ENCODE measurements around the gene SEMA4D.

DNA sequence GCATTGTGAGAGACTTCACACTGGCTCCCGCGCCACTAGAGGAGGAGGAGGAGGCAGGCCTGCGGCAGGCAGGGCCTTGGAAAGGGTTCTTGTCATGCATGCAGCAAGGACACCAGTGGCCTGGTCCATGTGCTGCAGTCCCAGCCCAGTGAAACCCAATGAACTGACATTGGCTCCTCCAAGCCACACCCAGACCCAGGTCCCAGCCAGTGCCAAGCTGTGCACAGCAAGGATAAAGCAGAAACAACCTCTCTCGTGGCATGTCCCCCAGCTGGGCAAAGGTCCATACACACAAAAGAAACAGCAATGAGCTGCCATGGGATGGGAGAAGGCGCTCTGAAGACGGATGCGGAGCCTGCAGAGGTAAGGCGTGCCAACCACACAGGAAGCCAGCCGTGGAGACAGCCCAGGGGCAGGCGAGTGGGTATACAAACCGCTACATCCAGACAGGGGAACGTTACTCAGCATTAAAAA, 89.2 kb downstream of the SEMA4D start:
- TF ChIP-seq, protein P1, sequence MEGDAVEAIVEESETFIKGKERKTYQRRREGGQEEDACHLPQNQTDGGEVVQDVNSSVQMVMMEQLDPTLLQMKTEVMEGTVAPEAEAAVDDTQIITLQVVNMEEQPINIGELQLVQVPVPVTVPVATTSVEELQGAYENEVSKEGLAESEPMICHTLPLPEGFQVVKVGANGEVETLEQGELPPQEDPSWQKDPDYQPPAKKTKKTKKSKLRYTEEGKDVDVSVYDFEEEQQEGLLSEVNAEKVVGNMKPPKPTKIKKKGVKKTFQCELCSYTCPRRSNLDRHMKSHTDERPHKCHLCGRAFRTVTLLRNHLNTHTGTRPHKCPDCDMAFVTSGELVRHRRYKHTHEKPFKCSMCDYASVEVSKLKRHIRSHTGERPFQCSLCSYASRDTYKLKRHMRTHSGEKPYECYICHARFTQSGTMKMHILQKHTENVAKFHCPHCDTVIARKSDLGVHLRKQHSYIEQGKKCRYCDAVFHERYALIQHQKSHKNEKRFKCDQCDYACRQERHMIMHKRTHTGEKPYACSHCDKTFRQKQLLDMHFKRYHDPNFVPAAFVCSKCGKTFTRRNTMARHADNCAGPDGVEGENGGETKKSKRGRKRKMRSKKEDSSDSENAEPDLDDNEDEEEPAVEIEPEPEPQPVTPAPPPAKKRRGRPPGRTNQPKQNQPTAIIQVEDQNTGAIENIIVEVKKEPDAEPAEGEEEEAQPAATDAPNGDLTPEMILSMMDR (IDR thresholded peaks at IDR 0.05; ENCODE audit: poor library complexity), result no peak
- TF ChIP-seq EZH2 (IDR thresholded peaks at IDR 0.05; ENCODE audit: borderline replicate concordance) (no peak), EZH2phosphoT487 (IDR thresholded peaks at IDR 0.05; ENCODE audit: low read depth, severe bottlenecking, unreplicated experiment) (no peak)
